HG02852 (cell line): ENCODE results near the gene USP9Y.

ENCODE experiments used
- ATAC-seq: cut with Tn5 transposase; IDR thresholded peaks from one replicate; pipeline ENCODE4 v1.9.1; 2021; ENCODE audit warnings: mild to moderate bottlenecking, moderate library complexity; ENCODE audit not compliant: unreplicated experiment

USP9Y gene

GRCh38 chrY:12765976-12766375 lies 64.9 kb downstream of the USP9Y start:
- ATAC-seq, result no peak

- ATAC-seq, result no peak
Measured at GRCh38 chrY:12784521-12784920, 83.5 kb downstream of the USP9Y start.

- ATAC-seq, result no peak
Measured at GRCh38 chrY:12793999-12794398, 93.0 kb downstream of the USP9Y start.

- ATAC-seq, result no peak
Measured at GRCh38 chrY:12808046-12808445, 107.0 kb downstream of the USP9Y start.

GRCh38 chrY:12809034-12809433 lies 108.0 kb downstream of the USP9Y start:
- ATAC-seq, result no peak

GRCh38 chrY:12823408-12823807 lies 122.4 kb downstream of the USP9Y start:
- no peak for ATAC-seq

GRCh38 chrY:12826791-12827190 lies 125.8 kb downstream of the USP9Y start:
- no peak for ATAC-seq

- ATAC-seq, result no peak
Measured at GRCh38 chrY:12833284-12833683, 132.3 kb downstream of the USP9Y start.

- no peak for ATAC-seq
Measured at GRCh38 chrY:12837550-12837949, 136.5 kb downstream of the USP9Y start.

GRCh38 chrY:12841368-12841767 lies 140.3 kb downstream of the USP9Y start:
- no peak for ATAC-seq

- ATAC-seq, result no peak
Measured at GRCh38 chrY:12846793-12847192, 145.8 kb downstream of the USP9Y start.

- no peak for ATAC-seq
Measured at GRCh38 chrY:12855791-12856275, 154.8 kb downstream of the USP9Y start.

- ATAC-seq, result no peak
Measured at GRCh38 chrY:12867960-12868359, 166.9 kb downstream of the USP9Y start.

GRCh38 chrY:12896973-12897372 lies 195.9 kb downstream of the USP9Y start:
- no peak for ATAC-seq

GRCh38 chrY:12898604-12899003 lies 197.6 kb downstream of the USP9Y start:
- ATAC-seq, result no peak

GRCh38 chrY:12904618-12905516 lies 203.8 kb downstream of the USP9Y start, which contains the start of gene DDX3Y:
DDX3Y (plus strand) TSS chrY:12904868; CDS start chrY:12904937, 69 bp downstream.
- ATAC-seq, result no peak

GRCh38 chrY:12905517-12905872 lies 204.5 kb downstream of the USP9Y start:
- ATAC-seq, result no peak

GRCh38 chrY:12905895-12906294 lies 204.9 kb downstream of the USP9Y start:
- ATAC-seq, result no peak
